ENCODE results near the gene MAMLD1.

DNA sequence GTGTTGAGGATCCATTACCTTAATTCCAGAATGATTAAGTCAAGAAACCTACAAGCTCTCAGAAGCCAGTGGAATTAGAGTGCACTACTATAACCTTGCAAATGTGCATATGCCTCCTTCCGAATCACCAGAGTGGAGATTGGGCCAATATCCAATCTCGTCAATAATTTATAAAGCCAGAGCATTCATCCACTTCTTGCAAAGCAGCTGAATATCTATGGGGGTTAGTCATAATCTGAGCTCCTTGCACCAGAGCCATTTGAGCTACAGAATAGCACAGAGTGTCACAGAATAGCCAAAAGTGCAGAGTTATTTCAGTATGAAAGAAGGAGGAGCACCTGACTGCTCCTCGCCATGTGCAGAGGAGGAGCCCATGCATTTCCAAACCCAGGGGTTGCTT lies 136.1 kb downstream of the MAMLD1 start:
- TF ChIP-seq POLR2A (IDR thresholded peaks at IDR 0.05; ENCODE audit: low read depth, low read length) (no peak), SPI1 (IDR thresholded peaks at IDR 0.05; ENCODE audit: low read depth, low read length) (no peak), POLR2AphosphoS5 (IDR thresholded peaks at IDR 0.05; ENCODE audit: low read depth, low read length) (no peak), TAF1 (IDR thresholded peaks at IDR 0.05; ENCODE audit: low read depth, low read length) (no peak), POU2F2 (IDR thresholded peaks at IDR 0.05; ENCODE audit: low read depth, low read length) (no peak), PAX5 (IDR thresholded peaks at IDR 0.05; ENCODE audit: insufficient read depth, low read length, severe bottlenecking) (no peak)
